GM19240 (cell line): ENCODE results near the gene IL34.
"Not testable (repeated sequence)": the region's sequence is repeated elsewhere in the genome, so short reads cannot be mapped to it uniquely, and the experiment has no call there.

Source experiments
- DNase-seq: peaks from one replicate; pipeline ENCODE4 v3.0.0; 2011; ENCODE audit warnings: low spot score; ENCODE audit not compliant: insufficient read length

IL34 gene

DNA sequence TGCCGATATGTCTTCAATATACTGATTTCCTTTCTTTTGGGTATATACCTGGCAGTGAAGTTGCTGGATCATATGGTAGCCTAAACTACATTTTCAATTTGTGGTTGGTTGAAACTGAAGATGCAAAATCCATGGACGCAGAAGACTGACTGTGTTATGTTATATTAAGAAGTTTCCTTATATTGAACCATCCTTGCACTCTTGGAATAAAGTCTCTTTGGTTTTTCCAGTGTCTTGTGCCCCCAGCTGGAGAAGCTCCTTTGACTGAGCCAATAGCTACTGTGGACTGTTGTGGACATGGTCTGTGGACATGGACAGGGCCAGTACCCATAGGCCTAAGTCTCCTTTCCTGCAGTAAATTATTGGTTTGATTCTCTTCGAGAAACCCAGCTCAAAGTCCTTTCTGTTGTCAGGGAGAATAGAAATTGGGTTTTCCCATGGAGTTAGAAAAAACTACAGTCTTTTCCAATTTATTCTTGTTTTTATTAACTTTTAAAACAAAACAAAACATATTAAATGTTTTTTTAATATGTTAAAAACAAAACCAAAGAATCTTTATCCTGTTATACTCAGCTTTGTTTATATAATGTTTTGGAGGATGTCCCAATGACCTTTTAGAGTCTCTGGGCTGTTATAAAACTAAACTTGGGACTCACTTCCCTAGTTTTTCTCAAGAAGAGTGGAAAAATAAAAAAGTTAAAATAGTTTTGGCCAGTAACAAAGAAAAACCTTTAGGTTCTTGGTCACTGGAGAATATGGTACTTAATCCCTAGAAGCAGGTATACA, 15.2 kb upstream of the IL34 start:
- no peak for DNase-seq

DNA sequence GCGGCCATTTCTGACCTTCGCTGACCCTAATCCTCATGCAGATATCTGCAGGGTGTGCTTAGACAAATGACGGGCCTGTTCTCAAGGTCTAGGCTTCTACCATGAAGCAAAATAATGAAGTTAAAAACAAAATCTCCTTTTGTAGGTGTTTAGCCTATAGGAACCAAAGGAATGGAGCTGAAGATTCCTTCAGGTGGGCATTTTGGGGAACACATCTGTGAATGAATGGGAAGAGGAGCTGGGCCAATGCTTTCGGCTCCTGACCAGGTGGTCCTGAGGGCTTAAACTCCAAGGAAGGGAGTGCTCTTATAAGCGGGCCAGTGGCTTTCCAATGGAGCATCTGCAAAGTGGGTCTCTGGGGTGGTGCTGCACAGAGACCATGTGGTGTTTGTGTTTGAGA, 14.1 kb upstream of the IL34 start:
- DNase-seq, result no peak

DNA sequence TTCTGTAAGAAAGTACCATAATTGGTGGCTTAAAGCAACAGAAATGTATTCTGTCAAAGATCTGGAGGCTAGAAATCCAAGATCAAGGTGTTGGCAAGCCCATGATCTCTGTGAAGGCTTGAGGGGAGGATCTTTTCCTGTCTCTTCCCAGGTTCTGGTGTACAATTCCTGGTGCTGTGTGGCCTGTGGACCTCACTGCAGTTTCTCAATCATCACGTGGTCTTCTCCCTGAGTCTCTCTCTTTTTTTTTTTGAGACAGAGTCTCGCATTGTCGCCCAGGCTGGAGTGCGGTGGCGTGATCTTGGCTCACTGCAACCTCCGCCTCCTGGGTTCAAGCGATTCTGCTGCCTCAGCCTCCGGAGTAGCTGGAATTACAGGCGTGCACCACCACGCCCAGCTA, 12.7 kb upstream of the IL34 start:
- DNase-seq, result not testable (repeated sequence)

DNA sequence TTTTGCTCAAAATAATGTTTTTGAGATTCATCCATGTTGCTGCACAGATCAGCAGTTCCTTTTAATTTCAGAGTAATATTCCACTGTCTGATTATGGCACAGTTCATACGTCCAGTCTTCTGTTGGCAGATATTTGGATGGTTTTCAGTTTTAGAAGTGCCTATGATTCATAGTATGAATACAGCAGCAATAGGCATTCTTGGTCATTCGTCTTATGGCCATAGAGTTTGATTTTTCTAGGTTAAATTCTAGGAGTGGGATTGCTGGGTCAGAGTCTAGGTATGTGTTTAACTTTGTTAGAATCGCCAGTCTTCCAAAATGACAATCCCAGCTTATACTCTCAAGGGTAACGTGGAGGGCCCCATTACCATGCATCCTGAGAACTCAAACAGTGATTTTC, 11.5 kb upstream of the IL34 start:
- DNase-seq, result no peak

DNA sequence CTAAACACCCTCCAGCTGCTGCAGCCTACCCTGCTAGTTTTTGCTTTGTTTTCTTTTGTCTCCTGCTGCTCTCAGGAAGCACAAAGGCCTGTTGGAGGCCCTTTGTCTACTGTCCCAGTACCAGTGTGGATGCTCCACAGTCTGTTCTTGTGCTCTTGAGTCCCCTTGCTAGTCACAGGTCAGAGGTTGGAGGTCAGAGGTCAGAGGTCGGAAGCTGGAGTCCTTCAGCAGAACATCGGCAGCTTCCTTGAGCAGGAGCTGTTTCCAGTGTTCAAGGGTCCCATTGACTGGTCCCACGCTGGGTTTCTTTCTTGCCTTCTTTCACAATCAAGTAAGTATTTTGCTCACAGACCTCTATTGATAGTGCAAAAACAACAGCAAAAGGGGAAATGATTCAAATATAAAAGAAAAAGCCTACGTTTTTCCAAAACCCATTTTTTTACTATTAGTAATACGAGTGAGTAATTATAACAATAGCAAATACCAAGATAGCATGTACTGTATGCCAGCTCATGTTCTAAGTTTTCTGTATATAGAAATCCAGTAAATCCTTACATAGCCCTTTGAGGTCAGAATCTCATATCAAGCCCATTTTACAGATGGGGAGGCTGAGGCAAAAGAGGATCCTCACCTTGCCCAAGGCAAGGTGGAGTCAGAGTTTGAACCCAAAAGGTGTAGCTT, 10.9 kb upstream of the IL34 start:
- DNase-seq, result no peak

DNA sequence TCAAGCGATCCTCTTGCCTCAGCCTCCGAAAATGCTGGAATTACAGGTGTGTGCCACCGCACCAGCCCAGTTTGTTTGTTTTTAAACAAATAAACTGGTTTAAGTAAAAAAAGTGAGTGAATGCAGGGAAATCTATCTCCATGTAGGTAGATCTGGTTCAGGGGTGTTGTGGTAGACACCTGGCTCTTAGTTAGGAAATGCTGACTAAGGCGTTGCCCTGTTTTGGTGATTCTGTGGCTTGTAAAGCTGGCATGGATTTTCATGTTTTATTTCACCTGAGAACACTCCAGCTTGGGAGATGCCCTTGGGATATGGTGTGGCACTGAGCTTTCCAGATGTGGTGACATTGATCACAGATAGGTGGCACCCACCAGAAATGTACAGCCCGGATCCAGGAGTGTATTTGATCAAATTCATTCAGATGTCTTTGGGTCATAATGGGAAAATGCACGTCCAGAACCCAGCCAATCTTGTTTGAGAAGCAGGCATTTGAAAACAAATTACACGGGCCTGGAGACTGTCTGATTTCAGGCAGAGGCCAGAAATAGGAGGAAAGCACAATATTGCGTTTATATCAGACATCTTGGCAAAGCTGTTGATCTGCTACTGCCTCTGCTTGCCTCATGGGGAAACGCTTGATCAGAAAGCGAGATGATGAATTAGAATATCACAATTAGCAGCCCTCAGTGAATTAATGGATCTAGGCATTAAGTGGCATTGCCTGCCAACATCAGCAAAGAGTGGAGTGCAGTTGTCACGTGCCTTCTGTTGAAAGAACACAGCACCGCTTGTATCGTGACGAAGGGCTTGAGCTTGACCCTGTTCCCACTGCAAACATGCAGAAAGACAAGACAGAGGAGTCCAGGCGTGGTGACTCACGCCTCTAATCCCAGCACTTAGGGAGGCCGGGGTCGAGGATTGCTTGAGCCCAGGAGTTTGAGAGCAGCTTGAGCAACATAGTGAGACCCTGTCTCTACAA, 7.3 kb upstream of the IL34 start:
- DNase-seq, result no peak

DNA sequence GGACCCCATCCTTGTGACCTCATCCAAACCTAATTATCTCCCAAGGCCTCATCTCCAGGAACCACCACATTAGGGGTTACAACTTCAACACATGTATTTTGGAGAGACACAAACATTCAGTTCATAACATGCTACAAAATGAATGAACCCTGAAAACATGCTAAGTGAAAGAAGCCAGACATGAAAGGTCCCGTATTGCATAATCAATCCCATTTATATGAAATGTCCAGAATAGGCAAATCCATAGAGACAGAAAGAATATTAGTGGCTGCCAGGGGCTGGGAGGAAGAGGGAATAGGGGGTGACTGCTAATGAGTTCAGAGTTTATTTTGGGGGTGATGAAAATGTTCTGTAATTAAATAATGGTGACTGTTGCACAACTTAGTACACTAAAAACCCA, 3.7 kb upstream of the IL34 start:
- DNase-seq, result no peak

DNA sequence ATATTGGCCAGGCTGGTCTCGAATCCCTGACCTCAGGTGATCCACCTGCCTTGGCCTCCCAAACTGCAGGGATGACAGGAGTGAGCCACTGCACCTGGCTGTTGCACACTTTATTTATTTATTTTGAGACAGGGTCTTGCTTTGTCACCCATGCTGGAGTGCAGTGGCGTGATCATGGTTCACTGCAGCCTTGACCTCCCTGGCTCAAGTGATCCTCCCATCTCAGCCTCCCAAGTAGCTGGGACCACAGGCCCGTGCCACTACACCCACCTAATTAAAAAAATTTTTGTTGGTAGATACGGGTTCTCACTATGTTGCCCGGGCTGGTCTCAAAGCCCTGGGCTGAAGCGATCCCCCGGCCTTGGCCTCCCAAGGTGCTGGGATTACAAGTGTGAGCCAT, 3.1 kb upstream of the IL34 start:
- DNase-seq, result not testable (repeated sequence)

DNA sequence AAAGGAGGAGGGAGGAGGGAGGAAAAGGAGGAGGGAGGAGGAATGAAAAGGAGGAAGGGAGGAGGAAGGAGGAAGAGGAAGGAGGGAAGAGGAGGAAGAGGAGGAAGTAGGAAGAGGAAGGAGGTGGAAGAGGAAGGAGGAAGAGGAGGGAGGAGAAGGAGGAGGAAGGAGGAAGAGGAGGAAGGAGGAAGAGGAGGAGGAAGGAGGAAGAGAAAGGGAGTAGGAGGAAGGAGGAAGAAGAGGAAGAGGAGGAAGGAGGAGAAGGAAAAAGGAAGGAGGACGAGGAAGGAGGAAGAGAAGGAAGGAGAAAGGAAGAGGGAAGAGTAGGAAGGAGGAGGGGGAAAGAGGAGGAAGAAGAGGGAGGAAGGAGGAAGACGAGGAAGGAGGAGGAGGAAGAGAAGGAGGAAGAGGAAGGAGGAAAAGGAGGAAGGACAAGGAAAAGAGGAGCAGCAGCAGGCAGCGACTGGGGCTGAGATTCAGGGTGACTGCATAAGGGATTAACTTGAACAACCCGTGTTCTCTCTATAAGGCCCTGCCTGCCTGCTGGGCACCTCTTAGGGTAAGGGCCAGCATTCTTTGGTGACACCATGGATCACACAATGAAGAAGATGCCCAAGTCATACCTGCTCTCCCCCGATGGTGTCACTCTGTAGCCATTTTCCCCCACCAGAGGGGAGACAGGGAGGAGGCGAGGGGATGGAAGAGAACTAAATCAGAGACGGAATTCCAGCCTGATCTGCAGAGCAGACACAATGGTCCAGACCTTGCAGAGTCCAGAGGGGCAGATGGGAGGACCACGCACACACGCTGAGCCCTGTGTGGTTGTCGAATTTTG, 1.4 kb upstream of the IL34 start:
- no peak for DNase-seq

DNA sequence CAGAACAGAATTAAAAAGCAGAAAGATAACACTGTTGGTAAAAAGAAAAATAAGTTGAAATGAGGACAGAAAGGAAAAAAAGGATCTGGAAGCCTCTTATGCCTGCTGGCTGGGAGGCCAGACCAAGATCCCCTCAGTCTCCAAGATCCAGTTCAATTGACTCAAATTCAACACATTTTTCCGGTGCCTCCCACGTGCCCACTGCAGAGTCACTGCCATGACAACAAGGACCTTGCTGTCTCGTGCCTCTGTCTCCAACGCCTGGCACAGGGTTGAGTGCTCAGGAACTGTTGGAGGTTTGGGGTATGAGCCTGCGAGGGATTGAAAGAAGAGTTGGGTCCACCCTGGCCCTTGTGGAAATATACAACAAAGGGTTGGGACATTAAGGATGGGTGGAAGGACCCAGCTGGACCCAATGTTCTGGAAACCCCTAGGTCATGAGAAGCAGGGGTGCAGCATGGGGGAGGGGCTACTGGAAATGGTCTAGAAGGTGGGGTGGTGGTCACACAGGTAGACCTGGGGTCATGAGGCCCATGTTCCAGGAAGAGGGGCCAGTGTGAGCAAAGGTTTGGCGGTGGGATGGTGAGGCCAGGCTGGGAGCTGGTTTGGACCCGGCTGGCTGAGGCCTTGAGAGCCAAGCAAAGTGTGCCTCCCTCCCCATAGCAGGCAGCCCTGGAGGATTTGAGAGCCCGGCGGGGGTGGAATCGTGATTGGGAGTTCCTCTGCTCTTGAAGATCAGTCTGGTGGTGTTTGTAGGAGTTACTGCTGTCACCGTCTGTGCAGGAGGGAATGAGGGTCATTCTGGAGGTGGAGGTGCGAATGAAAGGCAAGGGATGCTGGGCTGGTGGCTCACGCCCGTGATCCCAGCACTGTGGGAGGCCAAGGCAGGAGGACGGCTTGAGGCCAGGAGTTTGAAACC, 1.3 kb downstream of the IL34 start:
- no peak for DNase-seq

DNA sequence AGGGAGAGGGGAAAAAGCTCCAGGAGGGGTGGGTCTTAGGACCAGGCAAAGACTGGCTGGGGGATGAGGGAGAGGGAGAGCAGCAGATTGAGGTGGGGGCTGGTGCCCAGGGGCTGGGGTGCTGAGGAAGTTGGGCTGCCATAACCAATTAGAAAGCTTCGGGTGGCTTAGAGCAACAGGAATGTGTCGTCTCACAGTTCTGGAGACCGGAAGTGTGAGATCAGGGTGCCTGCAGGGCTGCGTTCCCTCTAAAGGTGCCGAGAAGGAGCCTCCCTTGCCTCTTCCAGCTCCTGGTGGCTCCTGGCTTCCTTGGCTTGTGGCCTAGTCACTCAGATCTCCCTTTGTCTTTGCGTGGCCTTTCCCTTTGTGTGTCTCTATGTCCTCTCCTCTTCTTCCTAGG, 2.2 kb downstream of the IL34 start:
- DNase-seq, result no peak

DNA sequence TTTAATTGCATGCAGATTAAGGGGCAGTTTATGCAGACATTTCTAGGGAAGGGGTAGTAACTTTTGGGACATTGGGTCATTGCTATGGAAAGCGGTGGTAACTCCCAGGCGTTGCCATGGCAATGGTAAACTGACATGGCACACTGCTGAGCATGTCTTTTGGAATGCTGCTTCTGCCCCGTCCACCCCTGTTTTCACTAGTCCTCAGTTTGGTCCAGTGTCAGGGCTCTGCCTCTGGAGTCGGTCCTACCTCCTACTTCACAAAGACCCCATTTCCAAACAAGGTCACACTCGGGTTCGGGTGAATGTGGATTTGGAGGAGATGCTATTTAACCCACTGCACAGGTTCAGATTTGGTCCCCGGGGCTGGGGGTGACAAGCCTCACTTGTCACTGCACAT, 2.9 kb downstream of the IL34 start:
- no peak for DNase-seq

DNA sequence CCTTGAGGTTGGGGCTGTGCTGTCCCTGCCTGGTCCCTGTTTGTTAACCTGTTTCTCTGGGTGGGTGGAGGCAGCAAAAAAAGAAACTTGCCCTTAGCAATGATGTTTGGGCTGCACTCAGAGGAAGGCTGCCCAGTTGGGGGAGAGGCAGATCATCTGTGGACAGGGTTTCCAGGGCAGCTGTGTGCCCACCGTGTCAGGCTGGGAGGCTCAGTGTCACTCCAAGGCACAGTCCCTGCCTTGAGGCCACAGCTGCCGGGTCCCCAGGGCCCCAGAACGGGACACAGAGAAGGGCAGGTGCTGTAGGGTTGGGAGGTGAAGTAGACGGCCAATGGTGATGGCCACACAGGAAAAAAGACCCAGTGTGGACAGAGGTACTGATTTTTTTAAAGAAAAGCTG, 3.9 kb downstream of the IL34 start:
- DNase-seq, result no peak

DNA sequence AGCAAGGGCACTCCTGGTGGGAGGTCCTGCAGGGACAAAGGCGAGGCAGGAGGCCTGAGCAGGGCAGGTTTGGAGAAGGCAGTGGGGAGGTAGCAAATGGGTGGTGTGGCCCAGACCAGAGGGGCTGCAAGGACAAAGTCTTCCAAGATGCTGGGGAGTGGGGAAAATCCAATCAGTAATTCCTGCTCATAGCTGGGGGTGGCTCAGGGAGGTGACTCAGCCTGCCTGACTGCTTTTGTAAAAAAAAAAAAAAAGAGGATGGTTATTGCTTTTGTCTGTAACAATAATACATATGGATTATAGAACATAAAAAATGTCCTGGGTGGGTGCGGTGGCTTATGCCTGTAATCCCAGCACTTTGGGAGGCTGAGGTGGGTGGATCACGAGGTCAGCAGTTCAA, 5.2 kb downstream of the IL34 start:
- DNase-seq, result no peak

DNA sequence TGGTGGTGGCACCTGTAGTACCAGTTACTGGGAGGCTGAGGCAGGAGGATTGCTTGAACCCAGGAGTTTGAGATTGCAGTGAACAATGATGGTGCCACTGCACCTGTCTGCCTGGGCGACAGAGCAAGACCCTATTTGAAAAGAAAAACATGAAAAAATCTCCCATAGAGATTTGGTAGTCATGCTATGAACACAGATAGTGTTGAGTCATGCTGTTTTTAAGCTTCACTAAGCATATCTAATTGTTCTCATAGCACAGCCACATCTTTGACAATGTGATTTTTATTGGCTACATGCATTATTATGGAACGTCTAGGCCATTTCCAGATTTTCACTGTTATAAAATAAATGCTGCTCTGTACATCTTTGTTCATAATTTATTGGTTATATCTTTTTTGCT, 6.0 kb downstream of the IL34 start:
- DNase-seq, result no peak

DNA sequence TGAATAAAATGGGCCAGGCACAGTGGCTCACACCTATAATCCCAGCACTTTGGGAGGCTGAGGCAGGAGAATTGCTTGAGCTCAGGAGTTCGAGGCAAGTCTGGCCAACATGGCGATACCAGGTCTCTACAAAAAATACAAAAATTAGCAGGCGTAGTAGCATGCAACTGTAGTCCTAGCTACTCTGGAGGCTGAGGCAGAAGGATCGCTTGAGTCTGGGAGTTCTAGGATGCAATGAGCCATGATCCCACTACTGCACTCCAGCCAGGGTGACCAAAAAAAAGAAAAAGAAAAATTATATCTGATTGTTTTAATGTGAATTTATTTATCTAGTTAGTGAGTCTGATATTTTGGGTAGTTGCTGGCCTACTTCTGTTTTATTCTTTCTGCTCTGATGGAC, 7.0 kb downstream of the IL34 start:
- DNase-seq, result no peak

DNA sequence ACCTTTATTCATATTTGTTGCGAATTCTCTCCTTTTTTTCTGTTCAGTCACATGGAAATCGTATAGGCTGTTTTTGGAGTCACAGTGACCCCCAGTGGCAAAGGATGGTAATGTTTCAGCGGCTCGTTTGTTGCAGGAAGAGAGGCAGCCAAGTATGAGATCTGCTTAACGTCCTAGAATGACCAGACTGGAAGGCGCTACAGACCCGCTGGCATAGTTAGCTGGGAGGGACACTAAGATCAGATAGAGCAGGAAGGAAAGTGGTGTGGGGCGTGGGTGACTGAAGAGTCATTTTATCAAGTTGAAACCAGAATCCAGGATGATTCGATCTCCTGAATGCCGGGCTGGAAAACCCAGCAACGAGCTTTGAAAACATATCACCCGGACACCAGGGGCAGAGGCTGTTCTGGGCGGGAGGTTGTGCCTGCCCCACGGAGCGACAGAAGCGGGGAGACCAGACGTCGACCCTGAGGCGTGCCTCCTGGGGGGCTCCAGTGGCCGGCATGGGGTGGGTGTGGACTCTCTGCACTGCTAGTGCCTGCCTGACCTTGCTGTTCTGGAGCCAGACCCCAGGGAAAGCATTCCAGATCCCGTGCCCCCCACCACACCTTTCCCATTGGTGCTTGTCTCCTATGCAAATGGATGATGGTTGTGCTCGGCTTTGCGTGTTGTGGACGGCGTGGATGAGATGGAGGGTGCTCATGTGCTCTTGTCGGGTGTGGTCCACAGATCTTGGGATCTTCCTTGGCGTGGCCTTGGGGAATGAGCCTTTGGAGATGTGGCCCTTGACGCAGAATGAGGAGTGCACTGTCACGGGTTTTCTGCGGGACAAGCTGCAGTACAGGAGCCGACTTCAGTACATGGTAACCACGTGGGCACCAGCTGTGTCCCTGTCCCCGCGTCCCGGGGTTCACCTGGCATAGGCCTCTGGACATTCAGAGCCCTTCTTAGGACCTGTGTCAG, 7.7 kb downstream of the IL34 start:
- peak; percentile 26 for DNase-seq

DNA sequence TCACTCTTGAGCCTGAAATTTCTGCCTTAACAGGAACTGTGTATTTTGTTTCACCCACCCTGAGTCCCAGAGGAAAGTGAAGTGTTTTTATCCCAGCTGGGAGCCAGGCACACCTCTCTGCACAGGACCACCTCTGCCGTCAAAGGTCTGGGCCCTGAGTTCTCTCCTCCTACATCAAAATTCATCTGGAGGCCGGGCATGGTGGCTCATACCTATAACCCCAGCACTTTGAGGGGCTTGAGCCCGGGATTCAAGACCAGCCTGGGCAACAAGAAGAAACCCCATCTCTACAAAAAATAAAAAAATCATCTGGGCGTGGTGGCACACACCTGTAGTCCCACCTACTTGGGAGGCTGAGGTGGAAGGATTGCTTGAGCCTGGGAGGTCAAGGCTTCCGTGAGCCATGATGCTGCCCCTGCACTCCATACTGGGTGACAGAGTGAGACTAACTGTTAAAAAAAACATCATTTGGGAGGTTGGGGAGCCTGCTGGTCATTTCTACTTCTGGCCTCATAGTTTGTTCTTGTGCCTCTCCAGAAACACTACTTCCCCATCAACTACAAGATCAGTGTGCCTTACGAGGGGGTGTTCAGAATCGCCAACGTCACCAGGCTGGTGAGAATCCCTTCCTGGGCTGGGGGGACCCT, 9.8 kb downstream of the IL34 start:
- DNase-seq, result no peak
